ENCODE results near the gene MKNK2.

The MKNK2 gene

GRCh38 chr19:2072757-2073551 is 21.9 kb upstream of the MKNK2 start:
- DNase-seq (ENCODE audit: extremely low spot score), result no peak
- CTCF ChIA-PET, result interaction anchor here (1.0 kb wide), 1 partner anchor 143 kb away, joined by 3 read pairs; no protein-coding TSS in a partner anchor
- POLR2A ChIA-PET, result no interaction called here
- TF ChIP-seq NFRKB (IDR thresholded peaks at IDR 0.05) (no peak), SUZ12 (IDR thresholded peaks at IDR 0.05) (no peak), ARNT (IDR thresholded peaks at IDR 0.05) (no peak), PKNOX1 (IDR thresholded peaks at IDR 0.05) (no peak), ZNF384 (IDR thresholded peaks at IDR 0.05) (no peak), CTBP1 (IDR thresholded peaks at IDR 0.05; ENCODE audit: borderline replicate concordance) (no peak), FOXM1 (IDR thresholded peaks at IDR 0.05; ENCODE audit: borderline replicate concordance) (no peak), BHLHE40 (IDR thresholded peaks at IDR 0.05; ENCODE audit: borderline replicate concordance) (no peak), FOXK2 (IDR thresholded peaks at IDR 0.05) (no peak)

GRCh38 chr19:2070986-2071673 is 20.1 kb upstream of the MKNK2 start:
- TF ChIP-seq HDGF (IDR thresholded peaks at IDR 0.05; ENCODE audit: borderline replicate concordance) (no peak), LEF1 (IDR thresholded peaks at IDR 0.05; ENCODE audit: borderline replicate concordance) (no peak), ARNT (IDR thresholded peaks at IDR 0.05) (no peak), L3MBTL2 (conservative IDR thresholded peaks at IDR 0.05) (no peak), FOXM1 (IDR thresholded peaks at IDR 0.05; ENCODE audit: borderline replicate concordance) (no peak), NFRKB (IDR thresholded peaks at IDR 0.05) (no peak), FOXA1 (IDR thresholded peaks at IDR 0.05) (no peak), ELF4 (IDR thresholded peaks at IDR 0.05) (no peak), FOXK2 (IDR thresholded peaks at IDR 0.05) (no peak), TARDBP (IDR thresholded peaks at IDR 0.05) (no peak), SP1 (IDR thresholded peaks at IDR 0.05) (no peak), CTBP1 (IDR thresholded peaks at IDR 0.05; ENCODE audit: borderline replicate concordance) (no peak), PKNOX1 (IDR thresholded peaks at IDR 0.05) (no peak), ZNF384 (IDR thresholded peaks at IDR 0.05) (no peak), SUZ12 (IDR thresholded peaks at IDR 0.05) (no peak), BHLHE40 (IDR thresholded peaks at IDR 0.05; ENCODE audit: borderline replicate concordance) (no peak)
- ChIA-PET CTCF (interaction anchor here (0.7 kb wide), 1 partner anchor 107 kb away, joined by 4 read pairs; no protein-coding TSS in a partner anchor), POLR2A (no interaction called here)
- no peak for DNase-seq (ENCODE audit: extremely low spot score)

- POLR2A ChIA-PET, result no interaction called here
These were observed 19.4 kb upstream of the MKNK2 start for GRCh38 chr19:2070436-2070827.

GRCh38 chr19:2064788-2065524 is 13.9 kb upstream of the MKNK2 start:
- POLR2A ChIA-PET, result no interaction called here
- CTCF ChIA-PET, result no interaction called here
- TF ChIP-seq L3MBTL2 (conservative IDR thresholded peaks at IDR 0.05) (no peak), ZNF384 (IDR thresholded peaks at IDR 0.05) (no peak), TARDBP (IDR thresholded peaks at IDR 0.05) (no peak), FOXA1 (IDR thresholded peaks at IDR 0.05) (no peak), LEF1 (IDR thresholded peaks at IDR 0.05; ENCODE audit: borderline replicate concordance) (no peak), ARNT (IDR thresholded peaks at IDR 0.05) (no peak), CTBP1 (IDR thresholded peaks at IDR 0.05; ENCODE audit: borderline replicate concordance) (no peak), NFRKB (IDR thresholded peaks at IDR 0.05) (no peak), SUZ12 (IDR thresholded peaks at IDR 0.05) (no peak), ELF4 (IDR thresholded peaks at IDR 0.05) (no peak), PKNOX1 (IDR thresholded peaks at IDR 0.05) (no peak), FOXM1 (IDR thresholded peaks at IDR 0.05; ENCODE audit: borderline replicate concordance) (no peak), FOXK2 (IDR thresholded peaks at IDR 0.05) (no peak), HDGF (IDR thresholded peaks at IDR 0.05; ENCODE audit: borderline replicate concordance) (no peak), BHLHE40 (IDR thresholded peaks at IDR 0.05; ENCODE audit: borderline replicate concordance) (no peak), SP1 (IDR thresholded peaks at IDR 0.05) (no peak)
- no peak for DNase-seq (ENCODE audit: extremely low spot score)

More at GRCh38 chr19:2070436-2070827, 19.4 kb upstream of the MKNK2 start:
- TF ChIP-seq ELF4 (IDR thresholded peaks at IDR 0.05) (no peak), ARNT (IDR thresholded peaks at IDR 0.05) (no peak), ZNF384 (IDR thresholded peaks at IDR 0.05) (no peak), BHLHE40 (IDR thresholded peaks at IDR 0.05; ENCODE audit: borderline replicate concordance) (no peak)
- CTCF ChIA-PET, result interaction anchor here (0.6 to 1.1 kb wide), 5 partner anchors 11 to 106 kb away, joined by 3 to 6 read pairs (median 3); no protein-coding TSS in a partner anchor
- DNase-seq (ENCODE audit: extremely low spot score), result no peak

DNA sequence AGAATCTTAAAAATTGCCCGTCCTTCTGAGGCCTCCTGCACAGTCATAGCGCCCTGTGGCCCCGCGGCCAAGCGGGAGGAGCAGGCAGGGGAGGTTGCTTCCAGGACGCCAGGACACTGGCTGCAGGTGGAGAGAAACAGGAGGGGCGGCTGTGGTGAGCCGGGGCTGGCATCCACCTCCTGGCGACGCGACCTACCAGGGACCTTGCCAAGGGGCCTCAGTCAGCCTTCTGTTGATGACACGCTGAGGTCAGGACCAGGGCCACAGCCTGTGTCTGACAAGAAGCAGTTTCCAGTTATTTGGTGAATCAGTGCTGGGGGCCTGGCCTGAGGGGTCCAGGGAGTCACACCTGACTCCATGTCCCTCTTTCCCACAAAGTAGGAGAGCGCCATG is 13.3 kb upstream of the MKNK2 start:
- TF ChIP-seq L3MBTL2 (conservative IDR thresholded peaks at IDR 0.05), result no peak
- no peak for TF ChIP-seq BHLHE40 (IDR thresholded peaks at IDR 0.05; ENCODE audit: borderline replicate concordance)
- no peak for TF ChIP-seq FOXK2 (IDR thresholded peaks at IDR 0.05)
- no peak for TF ChIP-seq FOXA1 (IDR thresholded peaks at IDR 0.05)
- ChIA-PET CTCF (no interaction called here), POLR2A (interaction anchor here (5.3 kb wide), 1 partner anchor 12 kb away, joined by 33 read pairs; the partner anchor contains the start of gene MKNK2)
- no peak for DNase-seq (ENCODE audit: extremely low spot score)
